ENCODE results near the gene PROSER3. TPM values are rescaled to one million over a fixed set of nuclear protein-coding genes. Genes with fewer than 3 reads are reported as not detected.

The PROSER3 gene
- 10 to 100 TPM; 14.2 to 32.7 (median 19.9) TPM for total RNA-seq

DNA sequence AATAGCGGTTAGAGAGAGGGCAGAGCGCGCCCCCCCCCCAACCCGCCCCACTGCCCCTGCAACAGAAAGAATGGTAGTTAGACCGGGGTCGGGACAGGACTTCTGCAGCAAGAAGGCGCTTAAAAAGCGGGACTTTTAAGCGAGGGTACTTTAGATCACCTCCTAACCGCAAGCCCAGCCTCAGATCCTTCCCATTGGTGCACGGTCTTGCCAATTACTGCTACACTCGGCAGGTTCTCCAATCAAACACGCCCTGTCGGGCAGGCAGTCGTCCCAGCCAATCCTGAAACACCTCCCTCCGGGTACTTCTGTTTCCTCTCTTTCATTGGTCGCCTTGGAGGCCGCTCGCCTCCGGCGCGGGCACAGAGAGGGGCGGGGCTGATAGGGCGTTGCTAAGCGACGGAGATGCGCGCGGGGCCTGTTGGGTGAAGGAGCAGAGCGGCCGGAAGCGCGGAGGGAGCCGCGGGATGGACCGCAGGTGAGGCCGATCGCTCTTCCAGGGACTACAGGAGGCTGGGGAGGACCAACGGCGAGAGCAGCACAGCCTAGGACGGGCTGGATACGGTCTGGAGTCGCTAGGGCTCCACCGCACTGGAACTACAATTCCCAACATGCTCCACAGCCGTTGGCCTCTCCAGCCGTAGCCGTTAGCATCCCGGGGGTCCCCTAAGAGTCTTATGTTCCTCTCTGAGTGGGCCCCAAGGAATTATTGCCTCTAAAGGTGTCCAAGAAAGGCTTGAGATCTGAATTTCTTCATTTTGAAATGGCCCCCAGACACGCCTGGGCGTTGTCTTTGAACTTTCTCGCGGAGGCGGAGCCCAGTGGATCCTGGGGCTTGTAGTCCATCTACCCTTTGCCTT lies at the start of gene PROSER3:
Gene PROSER3 (plus strand): TSS at position 428 of the 860 bp plus-strand sequence. CDS start 40 bp downstream, at position 468.
- H3K27me3 ChIP-seq = no peaks in the 10 kb centered on the region
- peak; percentile 96 to 98 for DNase-seq (ENCODE audit: low spot score in 2 of 2)
- H3K27ac ChIP-seq = peak within 1 kb of the TSS; percentile 90 to 99 (median 99)
- TF ChIP-seq POLR2A (IDR thresholded peaks at IDR 0.05) (peak; percentile 35 to 85), EP300 (IDR thresholded peaks at IDR 0.05) (peak; percentile 10 to 84)
- TF ChIP-seq, protein P1, sequence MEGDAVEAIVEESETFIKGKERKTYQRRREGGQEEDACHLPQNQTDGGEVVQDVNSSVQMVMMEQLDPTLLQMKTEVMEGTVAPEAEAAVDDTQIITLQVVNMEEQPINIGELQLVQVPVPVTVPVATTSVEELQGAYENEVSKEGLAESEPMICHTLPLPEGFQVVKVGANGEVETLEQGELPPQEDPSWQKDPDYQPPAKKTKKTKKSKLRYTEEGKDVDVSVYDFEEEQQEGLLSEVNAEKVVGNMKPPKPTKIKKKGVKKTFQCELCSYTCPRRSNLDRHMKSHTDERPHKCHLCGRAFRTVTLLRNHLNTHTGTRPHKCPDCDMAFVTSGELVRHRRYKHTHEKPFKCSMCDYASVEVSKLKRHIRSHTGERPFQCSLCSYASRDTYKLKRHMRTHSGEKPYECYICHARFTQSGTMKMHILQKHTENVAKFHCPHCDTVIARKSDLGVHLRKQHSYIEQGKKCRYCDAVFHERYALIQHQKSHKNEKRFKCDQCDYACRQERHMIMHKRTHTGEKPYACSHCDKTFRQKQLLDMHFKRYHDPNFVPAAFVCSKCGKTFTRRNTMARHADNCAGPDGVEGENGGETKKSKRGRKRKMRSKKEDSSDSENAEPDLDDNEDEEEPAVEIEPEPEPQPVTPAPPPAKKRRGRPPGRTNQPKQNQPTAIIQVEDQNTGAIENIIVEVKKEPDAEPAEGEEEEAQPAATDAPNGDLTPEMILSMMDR (IDR thresholded peaks at IDR 0.05) = peak in 2 of 5 experiments; percentile 20 to 32
- H3K9me3 ChIP-seq = no peaks in the 10 kb centered on the region
- peaks cover 0 to 56% (median 0%) of the 10 kb centered on the region in 3 donors for H3K36me3 ChIP-seq
- H3K4me1 ChIP-seq = peaks cover 4 to 53% (median 21%) of the 10 kb centered on the region in 4 donors
- WGBS, 2 donors = 0% methylated on average over 46 to 51 of the region's 53 CpGs
- peak within 1 kb of the TSS; percentile 76 to 94 (median 89) for H3K4me3 ChIP-seq

DNA sequence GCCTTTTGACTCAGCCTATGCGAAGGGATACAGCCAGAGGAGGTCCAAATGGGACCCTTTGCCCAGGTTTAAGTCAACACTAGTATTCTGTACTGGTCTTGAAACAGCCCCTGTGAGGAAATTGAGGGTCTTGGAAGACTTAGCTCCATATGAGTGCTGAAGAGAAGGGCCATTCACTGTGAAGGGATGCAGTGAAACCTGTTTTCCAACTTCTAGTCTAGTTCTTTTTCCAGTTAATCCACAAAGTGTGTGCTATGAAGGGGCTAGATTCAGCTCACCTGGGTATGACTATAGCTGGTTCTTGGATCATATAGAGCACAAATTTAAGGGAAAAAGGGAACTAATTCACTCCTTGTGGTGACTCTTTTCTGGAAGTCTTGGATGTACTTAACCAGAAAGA lies 49.6 kb upstream of the PROSER3 start:
- Histone ChIP-seq H3K4me3 (no peak overlapping the region), H3K4me1 (no peaks in the 10 kb centered on the region)

DNA sequence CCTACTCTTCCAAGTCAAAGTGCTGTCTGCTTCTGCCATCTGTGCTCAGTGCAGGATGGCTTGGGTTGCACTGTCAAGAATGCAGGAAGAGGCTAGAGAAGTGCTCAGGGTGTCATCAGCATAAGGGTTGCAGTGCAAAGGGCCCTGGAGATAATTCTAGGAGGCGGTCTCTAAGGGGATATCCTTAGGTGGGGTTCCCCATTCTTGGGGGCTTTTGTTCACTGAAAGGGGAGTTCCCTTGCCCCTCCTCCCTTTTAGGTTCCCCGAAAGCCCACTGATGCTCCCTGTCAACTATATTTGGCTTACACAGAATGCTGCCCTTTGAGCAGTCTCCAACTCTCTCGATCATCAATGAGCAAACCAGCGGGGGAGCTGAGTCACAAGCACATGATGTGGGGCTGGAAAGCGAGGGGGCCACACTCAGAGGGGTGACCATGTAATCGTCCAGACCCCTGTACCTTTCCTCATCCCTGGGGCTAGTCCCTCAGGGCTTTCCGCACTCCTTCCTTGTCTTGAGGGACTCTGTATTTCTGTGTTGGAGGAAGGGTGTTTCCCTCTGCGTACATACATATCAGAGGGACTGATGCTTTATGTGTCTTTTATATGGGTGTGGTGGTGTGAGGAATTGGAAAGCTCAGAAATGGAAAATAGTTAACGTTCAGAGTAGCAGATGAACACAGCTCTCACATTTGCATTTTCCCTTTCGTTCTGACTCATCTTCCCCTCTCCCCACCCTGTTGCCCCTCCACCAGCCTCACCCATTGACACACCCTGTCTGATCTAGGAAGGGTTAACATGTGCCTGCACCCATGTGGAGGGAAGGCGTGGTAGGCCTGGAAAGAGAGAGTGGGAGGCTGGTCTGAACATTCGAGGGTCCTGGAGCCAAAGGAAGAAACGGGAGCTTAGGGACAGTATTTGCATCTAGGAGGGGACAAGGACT lies 46.9 kb upstream of the PROSER3 start:
- 58 to 60% methylated on average over 13 of the region's 13 CpGs for WGBS, 2 donors
- H3K27ac ChIP-seq = no peak overlapping the region
- TF ChIP-seq POLR2A (IDR thresholded peaks at IDR 0.05) = no peak
- no peak for TF ChIP-seq EP300 (IDR thresholded peaks at IDR 0.05)
- TF ChIP-seq, protein P1 (IDR thresholded peaks at IDR 0.05) = no peak
- no peak overlapping the region for H3K4me3 ChIP-seq
- H3K9me3 ChIP-seq = no peaks in the 10 kb centered on the region
- H3K36me3 ChIP-seq = no peaks in the 10 kb centered on the region
- peaks cover 0 to 13% (median 9%) of the 10 kb centered on the region in 4 donors for H3K4me1 ChIP-seq
- no peak for DNase-seq (ENCODE audit: low spot score in 2 of 2)
- H3K27me3 ChIP-seq = no peaks in the 10 kb centered on the region

More for the DNA sequence above, 49.6 kb upstream of the PROSER3 start:
- TF ChIP-seq, protein P1 (IDR thresholded peaks at IDR 0.05) = no peak
- no peak for TF ChIP-seq POLR2A (IDR thresholded peaks at IDR 0.05)
- TF ChIP-seq EP300 (IDR thresholded peaks at IDR 0.05) = no peak
- no peak overlapping the region for H3K27ac ChIP-seq
- DNase-seq (ENCODE audit: low spot score in 2 of 2) = no peak
- no peaks in the 10 kb centered on the region for H3K36me3 ChIP-seq
- H3K27me3 ChIP-seq = no peaks in the 10 kb centered on the region
- WGBS, 2 donors = 100% methylated on average over 1 of the region's 1 CpG
- no peaks in the 10 kb centered on the region for H3K9me3 ChIP-seq

DNA sequence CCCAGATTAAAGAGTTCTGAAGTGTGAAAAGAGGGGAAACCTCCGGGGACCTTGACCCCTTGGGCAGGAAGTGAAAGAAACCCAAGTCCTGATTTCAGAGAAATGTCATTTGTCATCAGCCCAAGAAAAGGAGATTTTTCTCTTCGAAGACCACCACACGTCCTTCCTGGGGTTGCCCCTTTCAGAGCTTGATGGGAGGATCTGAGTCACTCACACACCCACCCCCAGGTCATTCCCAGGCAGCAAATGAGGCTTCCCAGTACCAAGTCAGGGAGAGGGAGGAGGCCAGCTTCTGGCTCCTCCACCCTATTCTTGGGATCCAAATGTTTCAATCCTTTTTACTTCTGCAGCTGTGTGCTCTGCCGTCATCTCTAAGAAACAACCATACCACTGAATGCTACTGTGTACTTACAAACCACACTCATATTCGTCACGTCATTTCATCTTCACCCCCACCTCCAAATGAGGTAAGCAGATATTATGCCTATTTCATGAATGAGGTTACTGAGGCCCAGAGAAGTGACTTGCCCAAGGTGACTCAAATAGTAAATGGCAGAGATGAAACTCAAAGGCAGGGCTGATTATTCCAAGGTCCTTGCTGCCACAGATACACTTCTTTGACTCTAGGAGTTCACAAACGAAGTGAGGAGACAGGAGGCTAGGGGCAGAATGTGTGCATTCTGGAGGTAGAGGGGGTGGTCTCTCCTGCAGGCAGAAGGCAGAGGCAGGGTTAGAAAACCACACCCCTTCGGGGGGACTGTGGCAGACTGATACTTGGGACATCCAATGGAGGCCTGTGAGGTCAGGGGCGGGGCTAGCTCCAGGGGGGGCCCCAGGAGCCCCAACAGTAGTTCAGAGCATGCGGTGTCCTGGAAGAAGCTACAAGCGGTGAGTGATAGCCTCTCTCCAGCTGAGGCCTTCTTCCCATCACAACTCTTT lies 45.1 kb upstream of the PROSER3 start:
- 68 to 70% methylated on average over 11 of the region's 11 CpGs for WGBS, 2 donors
- Histone ChIP-seq H3K36me3 (no peaks in the 10 kb centered on the region), H3K27me3 (no peaks in the 10 kb centered on the region), H3K4me3 (peak overlapping the region in 1 of 4 donors; percentile 21), H3K27ac (no peak overlapping the region), H3K4me1 (peaks cover 0 to 15% (median 12%) of the 10 kb centered on the region in 4 donors), H3K9me3 (no peaks in the 10 kb centered on the region)
- no peak for DNase-seq (ENCODE audit: low spot score in 2 of 2)
- TF ChIP-seq, protein P1 (IDR thresholded peaks at IDR 0.05) = no peak
- TF ChIP-seq EP300 (IDR thresholded peaks at IDR 0.05) (no peak), POLR2A (IDR thresholded peaks at IDR 0.05) (no peak)

Data from tibial nerve (tissue), 4 donors.